Measurements from ENCODE around the gene USP48.

USP48 gene

GRCh38 chr1:21666576-21667320 lies 116.2 kb downstream of the USP48 start:
- no peak for DNase-seq

GRCh38 chr1:21665711-21666575 lies 117.0 kb downstream of the USP48 start:
- no peak for DNase-seq

GRCh38 chr1:21664806-21665588 lies 118.0 kb downstream of the USP48 start:
- DNase-seq: no peak

- no peak for DNase-seq
Observed at GRCh38 chr1:21663951-21664805, 118.8 kb downstream of the USP48 start.

- no peak for DNase-seq
Observed at GRCh38 chr1:21663248-21663950, 119.5 kb downstream of the USP48 start.

GRCh38 chr1:21662426-21663247 lies 120.3 kb downstream of the USP48 start:
- no peak for DNase-seq

GRCh38 chr1:21661886-21662285 lies 121.1 kb downstream of the USP48 start:
- DNase-seq: no peak

- DNase-seq: no peak
Observed at GRCh38 chr1:21659924-21660326, 123.0 kb downstream of the USP48 start.

GRCh38 chr1:21659099-21659923 lies 123.6 kb downstream of the USP48 start:
- DNase-seq: no peak

- DNase-seq: no peak
Observed at GRCh38 chr1:21657456-21658190, 125.3 kb downstream of the USP48 start.

- DNase-seq: no peak
Observed at GRCh38 chr1:21655748-21656147, 127.2 kb downstream of the USP48 start.

GRCh38 chr1:21655259-21655658 lies 127.7 kb downstream of the USP48 start:
- no peak for DNase-seq

GRCh38 chr1:21654209-21654608 lies 128.7 kb downstream of the USP48 start:
- no peak for DNase-seq

- no peak for DNase-seq
Observed at GRCh38 chr1:21653744-21654100, 129.2 kb downstream of the USP48 start.

GRCh38 chr1:21652937-21653743 lies 129.8 kb downstream of the USP48 start:
- no peak for DNase-seq

GRCh38 chr1:21652101-21652936 lies 130.6 kb downstream of the USP48 start:
- DNase-seq: no peak
